CD4-positive, alpha-beta T cell treated with Interleukin-15 for 1 hour (primary cell): ENCODE measurements around the gene KRT13.
"Not testable (repeated sequence)": the region's sequence is repeated elsewhere in the genome, so short reads cannot be mapped to it uniquely, and the experiment has no call there.

Source experiments
- DNase-seq: peaks from one replicate; pipeline ENCODE4 v3.0.0-alpha.2; 2020

KRT13 gene

DNA sequence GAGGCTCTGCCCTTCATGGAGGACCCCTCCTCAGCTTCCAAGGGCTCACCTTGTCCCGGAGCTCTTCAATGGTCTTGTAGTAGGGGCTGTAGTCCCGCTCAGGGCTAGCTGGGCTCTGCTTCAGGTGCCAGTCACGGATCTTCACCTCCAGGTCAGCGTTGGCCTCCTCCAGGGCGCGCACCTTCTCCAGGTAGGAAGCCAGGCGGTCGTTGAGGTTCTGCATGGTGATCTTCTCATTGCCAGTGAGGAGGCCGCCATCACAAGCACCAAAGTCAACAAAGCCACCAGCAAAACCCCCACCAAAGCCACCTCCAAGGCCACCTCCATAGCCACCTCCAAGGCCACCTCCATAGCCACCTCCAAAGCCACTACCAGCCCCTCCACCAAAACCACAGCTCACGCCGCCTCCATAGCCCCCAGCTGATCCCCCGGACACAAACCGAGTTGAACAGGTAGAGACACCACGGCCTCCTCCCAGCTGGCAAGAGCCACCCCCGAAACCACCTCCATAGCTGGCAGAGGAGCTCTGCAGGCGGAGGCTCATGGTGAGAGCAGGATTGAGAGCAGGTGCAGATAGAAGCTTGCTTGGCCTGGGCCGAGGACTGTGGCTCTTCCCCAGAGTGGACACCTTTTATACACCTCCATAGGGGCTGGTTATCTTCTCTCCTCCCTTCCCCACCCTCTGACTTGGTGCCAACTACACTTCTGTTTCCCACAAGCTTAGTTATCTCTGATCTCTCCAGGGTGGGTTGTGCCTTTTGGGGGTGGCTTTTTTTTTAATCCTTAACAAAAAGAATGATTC, at the start of gene KRT13:
KRT13 (minus strand) TSS at position 606 of the 802 bp plus-strand sequence; CDS start at position 544, 62 bp downstream.
- no peak for DNase-seq

DNA sequence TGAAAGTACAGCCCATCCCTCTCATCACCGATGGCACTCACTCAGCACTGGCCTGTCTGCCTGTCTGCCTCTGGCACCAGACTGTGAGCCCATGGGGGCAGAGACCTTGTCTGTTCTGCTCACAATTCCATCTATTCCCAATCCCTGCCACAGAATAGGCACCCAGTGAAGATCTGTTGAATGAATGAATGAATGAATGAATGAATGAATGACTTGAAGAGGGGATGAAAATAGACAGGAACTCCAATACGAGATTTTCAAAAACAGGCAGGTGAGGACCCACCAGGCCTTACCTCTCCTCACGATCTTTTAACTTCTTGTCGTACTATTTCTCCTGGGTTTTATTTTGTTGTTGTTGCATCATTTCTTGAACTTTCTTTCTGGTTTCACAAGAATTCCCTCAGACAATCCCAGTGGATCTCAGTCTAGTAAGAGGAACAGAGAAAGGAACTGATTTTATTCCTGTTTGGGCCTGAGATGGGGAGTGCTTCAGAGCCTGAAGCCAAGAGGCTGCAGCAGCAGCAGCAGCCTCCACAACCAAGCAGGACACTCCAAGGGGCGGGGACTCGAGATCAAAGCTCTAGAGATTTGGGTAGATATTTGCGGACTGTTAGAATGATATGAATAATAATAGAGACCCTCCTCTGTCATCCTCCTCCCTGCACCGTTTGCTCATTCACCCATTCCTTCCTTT, 48.7 kb upstream of the KRT13 start:
- DNase-seq: no peak

DNA sequence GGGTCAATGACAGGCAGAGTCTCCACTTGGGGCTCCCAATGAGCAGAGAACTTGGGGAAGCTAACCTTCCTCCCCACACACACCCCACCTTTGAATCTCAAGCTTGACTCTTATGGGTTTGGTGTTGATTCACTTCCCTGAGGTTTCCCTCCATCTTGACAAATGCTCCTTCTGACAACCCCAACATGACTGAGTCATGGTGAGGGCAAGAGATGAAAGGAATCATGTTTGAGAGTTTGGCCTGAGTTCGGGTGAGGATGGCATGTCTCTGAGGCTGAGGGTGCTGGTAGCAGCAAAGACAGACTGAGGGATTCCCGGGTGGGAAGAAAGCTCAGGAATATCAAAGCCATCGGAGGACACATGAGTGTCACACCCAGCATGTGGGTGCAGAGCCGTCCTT, 47.8 kb upstream of the KRT13 start:
- no peak for DNase-seq

DNA sequence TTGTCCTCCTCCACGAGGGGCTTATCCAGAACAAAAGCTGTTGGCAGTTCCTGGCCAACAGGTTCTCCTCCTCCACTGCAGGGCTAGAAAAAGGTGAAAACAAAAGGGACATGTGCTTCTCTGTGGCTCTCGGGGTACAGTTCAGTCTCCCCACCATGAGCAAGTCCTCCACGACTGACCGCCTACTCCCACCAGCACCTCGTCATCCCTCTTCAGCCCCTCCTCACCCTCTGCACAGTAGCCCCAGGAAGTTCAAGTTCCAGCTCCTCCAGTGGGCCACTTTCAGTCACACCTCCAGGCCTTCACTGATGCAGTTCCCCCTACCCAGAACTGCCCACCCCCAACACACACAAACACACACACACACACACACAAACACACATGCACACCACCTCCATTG, 47.0 kb upstream of the KRT13 start:
- DNase-seq: no peak

DNA sequence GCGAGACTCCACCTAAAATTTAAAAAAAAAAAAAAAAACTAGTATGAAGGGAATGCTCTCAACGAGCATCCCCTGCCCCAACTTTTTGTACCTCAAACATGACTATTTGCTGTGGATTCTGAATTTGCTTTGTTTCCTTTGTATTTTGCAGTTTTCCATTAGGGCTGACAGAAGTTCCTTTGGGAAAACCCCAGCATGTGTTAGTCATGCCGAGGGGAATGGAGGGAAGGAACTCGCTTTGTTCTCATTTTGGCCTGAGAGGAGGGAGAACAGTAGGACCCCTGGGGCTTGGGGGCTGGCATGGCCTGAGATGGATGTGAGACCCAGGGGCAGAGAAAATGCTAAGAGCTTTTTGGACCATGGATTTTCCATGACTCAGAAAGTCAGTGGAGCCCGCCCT, 46.0 kb upstream of the KRT13 start:
- DNase-seq: no peak

DNA sequence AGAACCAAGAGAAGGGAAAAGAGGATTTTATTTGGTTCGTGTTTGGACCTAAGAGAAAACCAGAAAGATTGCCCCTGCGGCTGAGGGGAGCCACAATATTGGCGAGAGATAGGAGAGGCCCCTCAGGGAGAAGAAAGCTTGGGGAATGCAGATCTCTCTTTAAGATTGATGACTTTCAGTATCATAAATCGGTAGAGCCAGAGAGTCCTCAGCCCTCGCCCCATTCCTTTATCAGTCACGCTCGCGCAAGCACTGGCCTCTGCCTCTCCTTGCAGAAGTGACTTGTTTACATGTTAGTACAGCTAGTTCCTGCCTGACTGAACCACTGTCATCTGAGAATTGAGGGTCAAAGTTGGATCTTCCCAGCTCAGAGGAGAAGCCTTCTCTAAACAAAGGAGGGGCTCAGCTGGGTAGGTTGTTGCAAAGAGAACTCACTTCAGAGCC, 44.2 kb upstream of the KRT13 start:
- DNase-seq: no peak

DNA sequence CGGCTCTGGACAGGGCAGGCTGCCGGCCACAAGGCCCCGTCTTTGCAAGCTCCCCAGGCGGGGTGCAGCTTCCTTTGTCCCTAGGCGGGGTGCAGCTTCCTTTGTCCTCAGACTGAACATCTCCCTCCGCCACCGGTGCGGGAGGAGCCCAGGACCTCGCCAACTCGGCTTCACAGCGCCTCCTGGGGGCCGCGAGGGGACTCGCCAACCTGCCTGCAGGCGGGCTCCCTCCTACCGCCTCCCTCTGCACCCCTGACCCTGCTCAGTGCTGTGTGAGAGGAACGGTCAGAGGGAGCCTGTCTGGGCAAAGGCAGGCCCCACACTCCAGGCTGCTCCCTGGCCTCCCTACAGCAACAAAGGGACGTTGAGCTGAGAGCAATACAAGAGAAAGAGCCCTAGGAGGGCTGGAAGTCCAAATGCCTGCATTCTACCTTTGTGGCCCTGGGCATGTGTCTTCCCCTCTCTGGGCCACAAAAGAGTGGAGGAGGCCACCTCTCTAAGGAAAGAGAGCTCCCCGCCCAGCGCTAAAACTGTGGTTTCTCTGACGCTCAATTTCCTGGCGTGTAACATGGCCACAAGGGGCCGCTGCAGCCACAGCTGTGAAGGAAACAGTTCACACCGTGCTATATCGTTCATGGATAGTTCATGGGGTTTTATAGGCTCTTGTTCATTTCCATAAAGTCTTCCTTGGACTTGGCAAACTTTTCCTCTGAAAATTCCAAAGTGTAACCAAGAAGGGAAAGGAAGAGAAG, 43.6 kb upstream of the KRT13 start:
- DNase-seq: peak; percentile 78

DNA sequence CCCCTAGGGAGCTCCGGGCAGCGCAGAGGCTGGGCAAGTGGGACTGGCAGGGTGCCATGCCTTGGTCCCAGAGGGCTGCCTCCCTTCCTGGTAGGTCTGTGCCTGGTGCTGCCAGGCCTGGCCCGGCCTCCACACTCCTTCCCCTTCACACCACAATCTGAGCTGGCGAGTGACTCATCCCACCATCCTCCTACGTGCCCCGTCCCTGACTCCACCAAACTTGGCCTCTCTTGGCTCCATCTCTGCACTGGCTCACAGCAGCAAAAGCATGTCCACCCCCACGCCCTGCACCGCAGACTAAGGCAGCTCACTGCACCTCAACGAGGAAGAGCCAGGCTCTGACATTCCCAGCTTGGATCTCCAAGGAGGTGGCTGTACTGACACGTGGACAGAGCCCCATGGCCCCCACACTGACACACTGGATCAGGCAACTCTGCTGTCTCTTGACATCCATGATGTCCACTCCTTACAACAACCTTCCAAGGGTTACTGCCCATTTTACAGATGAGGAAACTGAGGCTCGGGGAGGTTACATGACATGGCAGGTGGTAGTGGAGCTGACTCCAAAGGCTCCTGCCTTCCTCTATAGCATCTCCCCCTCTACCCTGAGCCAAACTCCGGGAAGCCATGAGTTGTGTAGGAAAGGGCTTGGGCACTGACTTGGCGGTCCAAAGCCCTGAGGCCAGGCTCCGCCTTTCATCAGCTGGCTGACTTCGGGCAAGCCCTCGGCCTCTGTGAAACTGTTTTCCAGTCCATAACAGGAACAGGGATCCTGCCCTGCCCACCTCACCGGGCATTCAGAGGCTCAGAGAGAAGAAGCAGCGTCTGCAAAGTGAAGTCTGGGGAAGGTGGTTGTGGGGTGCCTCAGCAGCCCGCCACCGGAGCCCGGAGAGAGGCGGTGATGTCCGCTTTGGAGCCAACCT, 42.8 kb upstream of the KRT13 start:
- DNase-seq: peak; percentile 38

DNA sequence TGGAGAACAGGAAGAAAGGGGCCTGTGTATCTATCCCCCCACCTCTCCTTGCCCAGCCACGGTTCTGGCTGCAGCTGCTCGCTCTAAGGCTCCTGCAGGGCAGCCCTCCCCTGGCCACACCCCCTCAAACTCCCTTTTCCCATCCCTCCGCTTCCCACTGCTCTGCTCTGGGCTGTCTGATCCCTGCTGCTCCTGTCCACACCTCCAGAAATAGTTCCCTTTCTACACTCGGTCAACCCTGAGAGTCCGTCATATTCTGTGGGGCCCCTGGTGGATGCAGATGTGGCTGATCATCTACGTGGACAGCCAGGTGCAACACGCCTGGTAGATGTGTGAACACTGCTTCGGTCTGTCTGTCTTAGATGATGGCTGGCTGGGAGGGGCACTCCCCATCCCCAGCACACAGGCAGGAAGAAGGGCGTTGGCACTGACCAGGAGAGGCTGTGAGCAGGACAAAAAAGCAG, 42.0 kb upstream of the KRT13 start:
- DNase-seq: no peak

DNA sequence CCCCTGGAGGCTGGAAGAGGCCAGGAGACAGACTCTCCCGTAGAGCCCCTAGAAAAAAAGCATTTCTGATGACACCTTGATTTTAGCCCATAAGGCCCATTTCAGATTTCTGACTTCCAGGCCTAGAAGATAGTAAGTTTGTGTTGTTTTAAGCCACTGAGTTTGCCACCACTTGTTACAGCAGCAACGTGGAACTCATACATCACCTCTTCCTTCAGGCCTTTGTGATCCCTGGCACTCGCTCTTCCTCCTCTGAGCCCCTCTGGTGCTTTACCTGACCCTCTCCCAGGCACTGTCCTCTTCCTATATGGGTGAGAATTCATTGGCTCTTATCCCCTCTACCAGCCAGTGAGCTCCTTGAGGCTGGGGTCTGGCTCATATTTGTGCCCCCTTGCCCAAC, 41.4 kb upstream of the KRT13 start:
- DNase-seq: no peak

DNA sequence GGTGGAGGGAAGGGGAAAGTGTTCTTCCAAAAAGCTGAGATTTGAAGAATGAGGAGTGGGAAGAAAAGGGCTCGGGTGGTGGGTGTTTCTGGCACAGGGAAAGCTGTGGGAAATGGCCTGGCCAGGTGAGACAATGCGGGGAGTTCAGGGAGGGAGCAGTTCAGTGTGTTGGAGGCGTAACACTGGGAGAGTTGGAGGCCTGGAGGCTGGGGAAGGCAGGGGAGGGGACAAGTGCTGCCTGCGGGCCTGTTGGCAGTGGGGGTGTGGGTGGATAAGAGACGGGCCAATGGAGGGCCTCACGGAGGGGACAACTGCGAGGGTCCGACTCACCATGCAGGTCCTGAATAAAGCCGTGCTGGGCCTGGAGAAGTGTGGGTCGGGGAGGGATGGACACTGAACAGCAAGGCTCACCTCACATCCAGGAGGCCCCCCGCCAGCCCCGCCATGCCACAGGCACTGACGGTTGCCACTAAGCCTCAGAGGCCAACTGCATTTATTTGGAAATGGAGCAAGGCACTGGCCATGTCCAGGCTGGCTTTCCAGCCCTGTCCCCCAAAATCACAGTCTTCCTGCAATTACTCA, 40.5 kb upstream of the KRT13 start:
- no peak for DNase-seq

DNA sequence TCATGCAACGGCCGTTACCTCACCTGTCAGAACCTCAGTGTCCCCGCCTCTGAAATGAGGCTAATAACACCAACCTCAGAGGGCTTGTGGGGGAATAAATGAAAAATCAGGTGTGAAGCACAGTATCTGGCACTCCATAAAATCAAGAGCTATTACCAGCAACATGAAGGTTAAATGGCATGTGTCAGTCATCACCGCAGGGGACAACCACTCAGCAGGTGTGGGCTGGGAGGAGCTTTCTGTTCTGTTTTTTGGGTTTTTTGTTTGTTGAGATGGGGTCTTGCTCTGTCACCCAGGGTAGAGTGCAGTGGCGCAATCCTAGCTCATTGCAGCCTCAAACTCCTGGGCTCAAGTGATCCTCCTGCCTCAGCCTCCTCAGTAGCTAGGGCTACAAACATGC, 39.5 kb upstream of the KRT13 start:
- no peak for DNase-seq

DNA sequence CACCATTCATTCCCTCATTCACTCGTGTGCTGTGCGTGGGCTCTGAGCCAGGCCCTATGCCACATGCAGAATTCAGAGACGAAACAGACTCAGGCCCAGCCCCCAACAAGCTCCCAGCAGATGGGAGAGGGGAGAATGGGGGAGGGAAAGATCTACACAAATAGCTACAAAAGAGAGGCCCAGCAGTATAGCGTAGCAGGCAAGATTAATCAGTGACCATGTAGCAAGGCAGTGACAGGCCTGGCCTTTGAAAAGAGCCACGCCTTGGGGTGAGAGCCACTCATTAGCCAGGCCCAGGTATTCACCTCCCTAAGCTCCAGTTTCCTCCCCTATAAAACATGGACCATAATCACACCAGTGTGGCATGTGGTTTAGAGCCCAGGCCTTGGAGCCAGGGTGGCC, 39.1 kb upstream of the KRT13 start:
- DNase-seq: no peak

DNA sequence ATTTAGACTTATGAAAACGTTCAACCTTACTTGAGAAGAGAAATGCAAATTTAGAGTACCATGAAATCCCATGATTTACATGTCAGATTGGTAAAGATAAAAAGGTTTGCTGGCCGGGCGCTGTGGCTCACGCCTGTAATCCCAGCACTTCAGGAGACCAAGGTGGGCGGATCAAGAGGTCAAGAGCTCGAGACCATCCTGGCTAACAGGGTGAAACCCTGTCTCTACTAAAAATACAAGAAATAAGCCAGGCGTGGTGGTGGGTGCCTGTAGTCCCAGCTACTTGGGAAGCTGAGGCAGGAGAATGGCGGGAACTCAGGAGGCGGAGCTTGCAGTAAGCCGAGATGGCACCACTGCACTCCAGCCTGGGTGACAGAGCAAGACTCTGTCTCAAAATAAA, 37.4 kb upstream of the KRT13 start:
- not testable (repeated sequence) for DNase-seq

DNA sequence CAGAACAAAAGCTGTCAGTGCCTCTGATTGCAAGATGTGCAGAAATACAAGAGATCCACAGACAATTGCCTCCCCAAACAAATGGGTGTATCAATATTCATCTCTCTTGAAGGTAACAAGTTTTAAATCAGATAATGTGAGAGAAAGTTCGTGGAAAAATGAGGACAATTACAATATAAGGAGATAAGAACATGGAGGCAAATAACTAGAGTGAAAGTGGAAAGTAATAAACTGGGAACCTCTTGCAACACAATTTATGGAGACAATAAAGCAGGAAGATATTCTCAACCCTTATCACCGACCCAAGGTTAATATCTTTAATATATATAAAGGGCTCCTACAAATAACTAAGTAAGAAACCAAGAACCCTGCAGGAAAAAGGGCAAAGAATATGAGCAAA, 36.9 kb upstream of the KRT13 start:
- no peak for DNase-seq

DNA sequence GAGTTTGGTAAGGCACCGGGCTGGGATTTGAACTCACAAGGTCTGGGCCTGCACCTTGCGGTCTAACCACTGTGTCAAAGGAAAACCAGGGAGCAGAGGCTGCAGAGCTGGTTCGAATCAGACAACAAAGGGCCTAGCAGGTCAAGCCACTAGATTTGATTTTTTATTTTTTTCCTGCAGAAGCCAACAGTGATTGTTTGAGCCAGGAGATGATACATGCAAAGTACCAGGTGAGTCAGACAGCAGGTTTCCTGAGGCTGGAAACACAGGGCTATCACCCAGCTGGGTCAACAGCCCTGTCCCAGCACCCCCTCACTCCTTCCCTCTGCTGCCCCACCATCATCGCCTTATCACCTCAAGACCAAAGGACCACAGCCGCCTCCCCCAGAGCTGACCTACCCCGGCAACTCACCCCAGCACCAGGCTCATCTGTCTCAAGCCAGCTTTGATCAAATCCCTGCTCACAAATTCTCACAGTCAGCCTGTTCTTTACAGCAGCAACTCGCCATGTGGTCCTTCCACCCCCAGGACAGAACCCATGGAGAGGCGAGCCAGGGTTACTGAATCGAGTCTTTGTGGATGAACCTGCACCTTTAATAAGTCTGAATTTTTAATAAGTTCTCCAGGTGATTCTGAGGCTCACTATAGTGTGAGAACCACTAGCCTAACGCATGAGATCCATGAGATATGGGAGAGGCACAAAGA, 35.7 kb upstream of the KRT13 start:
- no peak for DNase-seq

DNA sequence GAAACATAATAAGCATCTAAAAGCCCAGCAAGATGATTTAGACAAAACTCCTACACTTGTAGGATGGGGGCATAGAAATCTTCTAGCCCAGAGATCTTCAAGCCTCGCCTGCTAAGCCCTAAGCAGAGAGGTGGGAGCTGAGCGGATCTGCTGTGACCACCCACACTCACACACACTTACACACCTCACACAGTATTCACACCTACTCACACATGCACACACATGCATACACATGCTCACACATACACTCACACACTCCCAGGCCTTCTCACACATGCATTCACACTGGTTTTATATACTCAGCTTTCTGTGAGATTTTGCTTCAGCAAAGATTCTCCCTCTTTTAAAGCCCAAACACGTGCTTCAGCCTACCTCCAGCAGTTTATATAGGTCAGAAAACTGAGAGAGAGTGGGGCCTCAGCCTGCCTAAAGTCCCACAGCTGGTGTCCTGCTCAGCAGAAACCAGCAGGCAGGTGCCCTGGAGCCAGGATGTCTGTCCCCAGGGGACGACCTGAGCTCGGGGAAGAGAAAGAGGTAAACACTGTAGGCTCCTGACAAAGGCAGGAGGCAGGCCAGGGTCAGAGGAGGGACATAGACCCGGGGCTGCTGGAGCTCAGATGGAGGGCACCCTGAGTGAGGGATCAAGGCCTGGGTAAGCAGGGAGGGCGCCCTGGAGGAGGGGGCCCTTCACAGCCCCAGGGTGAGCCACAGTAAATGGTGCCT, 34.7 kb upstream of the KRT13 start:
- DNase-seq: no peak

DNA sequence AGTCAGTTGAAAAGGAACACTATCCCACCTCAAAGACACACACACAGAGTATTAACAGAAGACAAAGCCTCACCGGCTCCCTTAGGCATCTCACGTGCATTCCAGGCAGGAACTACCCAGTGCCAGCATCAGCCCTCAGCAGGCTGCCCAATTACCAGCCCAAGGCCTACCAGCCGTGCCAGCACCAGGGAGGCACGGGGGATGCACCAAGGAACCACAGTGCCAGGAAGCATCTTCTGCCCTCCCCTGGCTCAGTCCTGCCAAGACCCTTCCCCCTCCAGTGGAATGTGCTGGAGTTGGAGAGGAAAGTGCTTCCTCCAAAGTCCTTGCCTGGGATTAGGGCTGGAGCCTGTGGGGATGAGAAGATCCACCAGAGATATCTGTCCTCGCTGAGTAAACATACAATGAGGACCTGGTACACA, 33.7 kb upstream of the KRT13 start:
- DNase-seq: no peak

DNA sequence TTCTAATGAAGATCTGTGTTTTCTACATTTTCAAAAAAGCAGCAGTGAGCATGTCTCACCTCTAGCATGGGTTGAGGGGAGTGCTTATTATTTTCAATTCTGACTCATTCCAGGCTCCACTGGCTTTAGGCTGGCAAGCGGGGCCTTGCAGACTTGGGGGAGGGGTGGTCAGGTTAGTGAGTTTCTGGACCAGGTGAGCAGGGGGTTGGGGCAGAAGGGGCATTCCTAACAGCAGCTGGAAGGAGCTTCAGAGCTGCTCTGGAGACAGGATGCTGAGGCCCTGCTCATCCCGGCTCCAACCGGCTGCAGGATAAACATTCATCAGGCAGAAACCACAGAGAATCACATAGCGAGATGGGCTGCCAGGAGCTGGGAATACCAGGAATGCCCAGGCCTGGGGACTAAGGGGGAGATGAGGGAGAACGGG, 33.2 kb upstream of the KRT13 start:
- DNase-seq: no peak

DNA sequence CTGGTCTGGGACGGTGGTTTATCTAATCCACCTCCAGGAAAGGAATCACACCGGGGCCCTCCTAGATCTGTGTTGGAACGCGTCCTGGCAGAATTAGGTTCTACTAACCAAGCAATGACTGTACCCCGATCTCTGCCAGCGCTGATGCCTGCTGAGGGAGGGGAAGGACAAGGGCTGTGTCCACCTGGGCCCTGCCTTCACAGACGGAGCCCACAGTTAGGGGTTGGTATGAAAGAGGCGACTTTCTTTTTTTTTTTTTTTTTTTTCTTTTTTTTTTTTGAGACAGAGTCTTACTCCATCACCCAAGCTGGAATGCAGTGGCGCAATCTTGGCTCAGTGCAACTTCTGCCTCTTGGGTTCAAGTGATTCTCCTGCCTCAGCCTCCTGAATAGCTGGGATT, 32.6 kb upstream of the KRT13 start:
- no peak for DNase-seq

DNA sequence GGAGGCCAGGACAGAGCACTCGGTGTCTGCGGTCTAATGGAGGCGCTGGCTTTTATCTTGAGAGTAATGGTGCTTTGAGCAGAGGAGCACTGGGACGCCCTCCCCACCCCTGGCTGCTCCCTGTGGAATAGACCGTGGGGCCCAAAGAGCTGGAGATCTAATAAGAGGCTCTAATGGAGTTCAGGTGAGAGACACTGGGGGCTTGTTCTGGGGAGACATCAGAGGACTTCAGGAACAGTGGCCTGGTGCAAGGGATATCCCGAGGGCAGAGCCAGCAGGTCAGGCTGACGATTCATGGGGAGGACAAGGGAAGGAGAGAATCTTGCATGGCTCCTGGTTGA, 32.2 kb upstream of the KRT13 start:
- no peak for DNase-seq
